NCI-H1048 (cell line): ENCODE data around the gene ARNT2.

Source experiments
- DNase-seq: peaks from one replicate; lab custom pipeline; 2025; lab: John Stamatoyannopoulos, UW

Gene ARNT2

DNA sequence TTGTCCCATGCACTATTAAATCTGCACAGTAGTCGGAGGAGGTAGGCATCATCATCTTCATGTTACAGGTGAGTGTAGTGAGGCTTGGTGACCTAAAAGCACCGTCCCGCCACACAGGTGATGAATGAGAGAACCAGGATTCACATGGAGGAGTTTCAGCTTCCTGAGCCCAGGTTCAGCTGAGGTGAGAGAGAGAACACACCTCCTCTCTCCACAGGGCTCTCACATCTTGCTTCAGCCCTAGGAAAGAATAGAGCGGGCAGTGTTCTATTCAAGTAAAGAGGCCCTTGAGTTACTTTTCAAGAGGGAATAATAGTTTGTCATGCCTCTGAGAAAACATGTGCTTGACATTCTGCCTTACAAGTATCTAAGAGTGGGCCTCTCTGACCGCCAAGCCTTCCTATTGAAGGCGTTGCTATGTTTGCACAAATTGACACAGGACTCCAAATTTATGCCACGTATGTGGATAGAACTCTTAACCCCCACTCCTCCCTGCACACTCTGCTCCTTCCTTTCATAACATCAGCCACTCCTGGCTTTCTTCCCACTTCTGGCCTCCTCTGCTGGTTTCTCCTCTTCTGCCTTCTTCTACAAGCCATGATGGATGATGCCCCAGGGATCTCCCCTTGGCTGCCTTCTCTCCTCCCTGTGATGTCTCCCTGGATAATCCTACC, 152.6 kb downstream of the ARNT2 start:
- no peak for DNase-seq

GRCh38 chr15:80557441-80558234, 153.5 kb downstream of the ARNT2 start:
- DNase-seq = no peak

DNA sequence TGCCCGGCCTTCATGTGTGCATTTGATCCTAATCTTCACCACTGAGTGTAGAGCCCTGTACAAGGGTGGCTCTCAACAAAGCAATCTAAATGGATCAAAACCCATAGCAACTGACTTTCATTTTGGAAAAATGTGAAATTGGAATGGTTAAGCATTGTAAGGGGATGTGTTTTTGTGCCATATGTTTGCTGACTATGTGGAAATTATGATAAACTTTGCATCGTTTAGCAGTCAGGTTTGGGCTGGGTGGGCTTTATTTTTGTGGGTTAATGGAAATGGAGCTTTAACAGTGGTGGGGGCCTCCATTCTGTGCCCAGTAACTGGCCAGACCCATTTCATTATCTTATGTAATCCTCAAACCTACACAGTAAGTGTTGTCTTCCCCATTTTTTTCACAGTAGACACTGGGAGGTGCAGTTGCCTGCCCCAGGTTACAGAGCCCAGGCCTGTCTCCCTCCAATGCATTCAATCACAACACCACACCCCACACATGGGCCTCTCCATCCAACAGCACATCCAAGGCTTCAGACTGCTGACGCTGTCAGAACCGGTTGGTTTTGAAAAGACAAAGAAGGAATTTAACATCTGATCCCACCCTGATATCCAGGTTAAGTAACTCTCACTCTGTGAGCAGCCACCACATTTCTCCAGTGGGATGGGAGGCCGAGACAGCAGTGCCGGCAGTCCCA, 154.6 kb downstream of the ARNT2 start:
- DNase-seq = no peak

DNA sequence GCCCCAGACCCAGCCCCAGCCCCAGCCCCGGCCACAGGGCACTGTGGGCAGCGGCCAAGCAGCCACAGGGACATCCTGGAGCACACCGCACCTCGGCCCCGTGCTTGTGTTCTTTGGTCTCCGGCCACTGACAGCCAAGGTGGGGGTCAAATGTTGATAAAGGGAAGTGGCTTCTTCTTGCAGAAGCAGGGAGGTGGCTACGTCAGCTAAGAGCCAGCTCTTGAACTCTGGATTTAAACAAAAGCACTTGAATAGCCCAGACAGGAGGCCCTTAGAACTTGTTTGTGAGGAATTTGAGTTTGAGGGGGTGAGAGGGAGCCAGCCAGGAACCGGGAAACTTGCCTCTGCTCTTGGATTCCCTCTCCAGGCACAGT, 155.1 kb downstream of the ARNT2 start:
- no peak for DNase-seq

GRCh38 chr15:80559761-80560160, 155.6 kb downstream of the ARNT2 start:
- DNase-seq = no peak

DNA sequence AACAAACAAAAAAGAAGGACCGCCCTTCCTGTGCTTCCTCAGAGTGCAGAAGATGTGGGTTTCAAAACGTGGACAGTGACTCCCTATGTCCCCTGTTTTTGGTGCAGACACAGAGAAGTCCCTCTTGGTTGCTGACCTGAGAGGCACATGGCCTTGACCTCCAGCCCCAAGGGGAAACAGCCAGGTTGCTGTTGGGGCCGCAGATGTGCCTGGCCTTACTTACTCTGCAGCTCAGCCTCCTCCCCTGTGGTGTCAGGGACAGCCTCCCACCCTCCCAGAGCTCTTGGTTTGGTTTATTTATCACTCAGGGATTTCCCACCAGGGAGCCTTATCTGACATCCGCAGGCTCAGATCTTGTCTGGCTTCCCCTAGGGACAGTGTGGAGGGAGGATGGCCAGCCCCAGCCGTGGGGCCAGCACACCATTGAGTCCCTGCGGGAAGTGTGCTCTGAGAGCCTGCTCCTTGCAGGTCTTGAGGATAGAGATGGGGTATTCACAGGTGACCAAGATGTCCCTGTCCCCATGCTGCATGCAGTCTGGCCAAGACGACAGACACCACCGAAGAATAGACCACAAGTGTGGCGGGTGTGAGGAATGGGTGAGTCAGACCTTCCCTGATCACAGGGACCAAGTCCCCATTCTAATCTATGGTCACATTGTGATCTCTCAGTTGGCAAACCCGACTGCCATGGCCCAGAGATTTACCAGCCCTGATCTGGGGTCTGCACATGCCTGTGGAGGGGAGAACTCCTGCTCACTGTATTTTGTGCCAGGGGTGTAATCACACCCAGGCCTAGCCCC, 156.6 kb downstream of the ARNT2 start:
- DNase-seq = no peak

DNA sequence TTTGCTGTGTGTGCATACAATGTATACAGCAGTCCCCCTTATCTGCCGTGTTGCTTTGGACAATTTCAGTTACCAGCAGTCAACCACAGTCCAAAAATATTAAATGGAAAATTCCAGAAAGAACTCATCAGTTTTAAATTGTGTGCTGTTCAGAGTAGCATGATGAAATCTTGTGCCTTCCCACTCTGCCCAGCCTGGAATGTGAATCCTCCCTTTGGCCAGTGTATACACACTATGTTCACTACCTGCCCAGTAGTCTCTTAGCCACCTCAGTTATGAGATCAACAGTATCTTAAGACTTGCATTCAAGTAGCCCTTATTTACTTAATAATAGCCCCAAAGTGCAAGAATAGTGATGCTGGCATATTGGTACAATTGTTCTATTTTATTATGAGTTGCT, 157.3 kb downstream of the ARNT2 start:
- no peak for DNase-seq

DNA sequence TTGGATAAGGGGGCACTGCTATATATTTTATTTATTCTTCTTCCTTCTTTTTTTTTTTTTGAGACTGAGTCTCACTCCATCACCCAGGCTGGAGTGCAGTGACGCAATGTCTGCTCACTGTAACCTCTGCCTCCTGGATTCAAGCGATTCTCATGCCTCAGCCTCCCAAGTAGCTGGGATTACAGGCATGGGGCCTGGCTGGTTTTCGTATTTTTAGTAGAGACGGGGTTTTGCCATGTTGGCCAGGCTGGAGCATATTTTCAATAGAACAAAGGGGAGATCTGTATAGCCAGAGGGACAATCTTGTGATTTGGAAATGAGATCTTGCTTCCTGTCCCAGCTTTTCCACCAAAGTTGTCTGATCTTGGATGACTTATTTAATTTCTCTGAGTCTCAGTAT, 157.9 kb downstream of the ARNT2 start:
- DNase-seq = no peak

DNA sequence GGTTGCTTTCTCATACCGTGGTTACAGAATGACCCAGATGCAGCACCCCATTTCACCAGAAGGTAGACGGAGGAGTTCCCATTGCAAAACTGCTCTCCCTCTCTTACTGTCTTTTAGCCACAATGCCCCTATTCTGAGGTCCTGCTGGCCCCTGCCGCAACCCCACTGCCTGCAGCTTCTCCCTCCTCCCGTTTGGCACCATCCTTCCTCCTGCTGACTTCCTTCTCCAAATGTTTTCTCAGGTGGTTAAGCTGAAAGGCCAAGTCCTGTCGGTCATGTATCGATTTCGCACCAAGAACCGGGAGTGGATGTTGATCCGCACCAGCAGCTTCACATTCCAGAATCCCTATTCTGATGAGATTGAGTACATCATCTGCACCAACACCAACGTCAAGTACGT, 158.7 kb downstream of the ARNT2 start:
- DNase-seq = no peak

GRCh38 chr15:80563372-80563997, 159.3 kb downstream of the ARNT2 start:
- no peak for DNase-seq

DNA sequence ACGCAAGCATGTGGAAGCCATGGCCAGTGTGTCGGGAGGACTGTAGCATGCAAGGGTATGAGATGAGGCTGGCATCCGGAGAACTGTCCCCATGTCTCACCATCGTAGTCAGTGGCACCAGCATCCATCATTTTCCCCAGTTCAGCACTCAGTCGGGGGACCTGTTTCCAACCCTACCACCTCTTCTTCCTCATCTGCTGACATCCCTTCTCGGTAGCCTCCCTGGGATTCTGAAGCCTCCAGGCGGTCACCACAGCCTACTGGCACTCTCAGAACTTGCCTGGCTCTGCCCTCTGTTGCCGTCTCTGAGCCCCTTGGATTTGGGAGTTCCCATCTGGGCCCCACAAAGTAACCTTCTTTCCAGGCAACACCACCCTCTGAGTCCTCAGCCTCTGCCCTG, 159.9 kb downstream of the ARNT2 start:
- no peak for DNase-seq

- DNase-seq = no peak
These were observed 161.2 kb downstream of the ARNT2 start for GRCh38 chr15:80565398-80565797.

- no peak for DNase-seq
These were observed 161.8 kb downstream of the ARNT2 start for GRCh38 chr15:80565988-80566387.

DNA sequence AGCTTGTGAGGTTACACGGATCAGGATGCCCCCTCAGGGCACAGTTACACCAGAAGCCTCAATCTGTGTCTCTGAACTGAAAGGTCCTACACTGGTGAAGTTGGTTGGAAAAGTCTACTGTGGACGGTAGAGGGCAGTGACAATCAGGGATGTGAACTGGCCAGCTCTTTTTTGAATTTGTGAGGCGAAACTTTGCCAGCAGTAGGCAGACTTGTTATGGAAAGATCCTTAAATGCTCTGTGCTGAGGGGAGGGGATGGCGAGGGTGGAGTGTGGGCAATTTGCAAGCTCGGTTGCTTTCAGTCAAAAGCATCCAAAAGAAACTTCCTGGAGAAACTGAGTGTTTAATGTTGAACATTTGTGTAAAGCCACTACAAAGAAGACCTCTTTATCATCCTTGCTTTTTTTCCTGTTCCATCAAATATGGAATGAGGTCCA, 163.6 kb downstream of the ARNT2 start:
- DNase-seq = no peak

DNA sequence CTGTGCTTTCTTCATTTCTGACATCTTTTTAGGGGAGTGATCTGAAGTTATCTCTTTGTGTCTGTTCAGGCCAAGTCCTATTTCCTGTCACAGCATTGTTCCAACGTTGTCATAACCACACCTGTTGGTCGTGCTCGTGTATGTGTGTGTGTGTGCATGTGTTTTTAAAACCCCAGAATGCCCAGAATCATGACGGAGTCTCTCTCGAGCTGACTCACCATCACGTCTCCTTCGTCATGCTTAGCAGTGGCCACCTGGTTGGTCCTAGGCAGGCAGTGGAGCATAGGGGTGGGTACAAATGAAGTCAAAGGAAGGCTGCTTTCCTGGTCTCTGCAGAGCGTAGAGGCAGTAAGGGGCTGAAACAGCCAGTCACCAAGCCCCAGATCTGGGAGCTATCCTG, 164.1 kb downstream of the ARNT2 start:
- no peak for DNase-seq

- DNase-seq = no peak
These were observed 164.9 kb downstream of the ARNT2 start for GRCh38 chr15:80568876-80569605.

DNA sequence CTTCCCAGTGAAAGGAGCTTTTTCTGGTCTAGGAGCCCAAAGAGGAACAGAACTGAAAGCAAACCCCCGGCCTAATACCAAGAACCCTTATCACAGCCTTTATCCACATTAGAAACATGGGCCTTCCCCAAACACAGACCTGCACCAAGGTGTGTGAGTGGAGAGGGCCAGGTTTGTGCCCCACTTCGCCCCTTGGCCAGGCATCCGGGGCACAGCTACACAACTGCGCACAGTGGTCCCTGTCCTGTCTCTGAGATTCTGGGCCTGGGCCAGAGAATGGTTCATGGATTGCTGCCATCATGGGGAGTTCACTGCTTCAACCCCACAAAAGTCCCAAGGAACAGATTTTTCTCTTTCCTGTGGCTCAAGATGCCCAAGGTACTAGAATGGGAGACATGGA, 165.5 kb downstream of the ARNT2 start:
- DNase-seq = no peak

GRCh38 chr15:80570553-80570952, 166.4 kb downstream of the ARNT2 start:
- no peak for DNase-seq

- DNase-seq = no peak
These were observed 168.2 kb downstream of the ARNT2 start for GRCh38 chr15:80572337-80572736.

- no peak for DNase-seq
These were observed 169.4 kb downstream of the ARNT2 start for GRCh38 chr15:80573606-80574005.

DNA sequence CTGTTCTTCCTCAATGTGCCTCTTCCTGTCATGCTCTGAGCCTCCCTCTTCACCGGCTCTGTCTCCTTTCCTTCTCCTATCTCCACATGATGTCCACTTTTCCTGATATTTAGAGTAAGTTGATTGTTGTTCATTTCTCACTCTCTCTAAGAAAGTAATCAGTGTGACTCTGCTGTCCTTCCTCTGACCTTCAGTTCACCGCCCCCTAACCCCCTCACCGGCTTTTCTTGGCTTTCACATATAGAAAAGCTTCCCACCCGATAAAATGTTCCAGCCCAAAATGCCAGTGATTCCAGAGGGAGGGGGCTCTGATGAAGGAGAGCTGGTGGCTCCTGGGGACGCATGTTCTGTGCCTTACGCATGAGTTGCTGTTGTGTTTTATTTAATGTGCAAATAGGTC, 170.4 kb downstream of the ARNT2 start:
- DNase-seq = no peak
